Liver (tissue), 9 donors: Measurements from ENCODE around the gene OR7A10. TPM values are rescaled to one million over a fixed set of nuclear protein-coding genes. Genes with fewer than 3 reads are reported as not detected.

ENCODE experiments used
- DNase-seq: peaks from one replicate; pipeline ENCODE4 v3.0.0-alpha.2; 2017; ENCODE audit warnings: low spot score
- H3K27ac ChIP-seq, 2 donors: one replicate each; pipeline ENCODE4 v1.7.0; 2013; ENCODE audit warnings: inconsistent platforms in 2 of 2, low read length in 2 of 2, control low read depth in 1 of 2, low read depth in 1 of 2, mild to moderate bottlenecking in 1 of 2
- H3K27me3 ChIP-seq, 4 donors: one replicate each; pipeline versions ENCODE4 v1.6.1 to v1.7.0; 2013; ENCODE audit warnings: low read length in 3 of 4, inconsistent platforms in 1 of 4, mild to moderate bottlenecking in 1 of 4, moderate library complexity in 1 of 4; ENCODE audit not compliant: control insufficient read depth in 4 of 4, insufficient read depth in 4 of 4
- H3K36me3 ChIP-seq, 4 donors: one replicate each; pipeline versions ENCODE4 v1.6.1 to v1.7.0; 2013; ENCODE audit warnings: low read length in 3 of 4, mild to moderate bottlenecking in 3 of 4, low read depth in 1 of 4, moderate library complexity in 1 of 4; ENCODE audit not compliant: control insufficient read depth in 4 of 4, insufficient read depth in 3 of 4
- H3K4me1 ChIP-seq, 4 donors: one replicate each; pipeline versions ENCODE4 v1.6.1 to v1.7.0; 2013; ENCODE audit warnings: low read length in 3 of 4, mild to moderate bottlenecking in 3 of 4, moderate library complexity in 1 of 4; ENCODE audit not compliant: control insufficient read depth in 4 of 4, insufficient read depth in 4 of 4
- H3K4me3 ChIP-seq, 3 donors: one replicate each; pipeline versions ENCODE4 v1.6.1 to v1.7.0; 2013; ENCODE audit warnings: low read length in 3 of 3, control low read depth in 1 of 3, low read depth in 1 of 3, mild to moderate bottlenecking in 1 of 3
- H3K9ac ChIP-seq, 2 donors: one replicate each; pipeline ENCODE4 v1.7.0; 2013; ENCODE audit warnings: low read length in 2 of 2, mild to moderate bottlenecking in 2 of 2, moderate library complexity in 2 of 2, control low read depth in 1 of 2, low read depth in 1 of 2
- H3K9me3 ChIP-seq, 4 donors: one replicate each; pipeline versions ENCODE4 v1.6.1 to v1.7.0; 2013; ENCODE audit warnings: low read length in 3 of 4; ENCODE audit not compliant: control insufficient read depth in 4 of 4
- CTCF ChIP-seq: fragments of 150-350 bp; IDR thresholded peaks from 2 replicates; pipeline ENCODE4 v1.5.1; 2017; ENCODE audit warnings: improper control_type of control experiment, low read depth, low read length; ENCODE audit not compliant: missing input control
- EGR1 ChIP-seq, 2 donors: IDR thresholded peaks; 2 replicates each; pipeline ENCODE4 v1.6.1; 2016 to 2018; ENCODE audit warnings: antibody characterized with exemption in 2 of 2, low read depth in 2 of 2
- FOXA1 ChIP-seq: IDR thresholded peaks from 2 replicates; pipeline ENCODE4 v1.6.1; 2016; ENCODE audit warnings: antibody characterized with exemption
- FOXA2 ChIP-seq: IDR thresholded peaks from 2 replicates; pipeline ENCODE4 v1.6.1; 2016; ENCODE audit warnings: antibody characterized with exemption
- GABPA ChIP-seq, 2 donors: IDR thresholded peaks in 1 of 2; conservative IDR thresholded peaks in 1 of 2; 2 replicates each; pipeline ENCODE4 v1.6.1; 2016; ENCODE audit warnings: antibody characterized with exemption in 2 of 2, mild to moderate bottlenecking in 1 of 2, moderate library complexity in 1 of 2
- HNF4G ChIP-seq: IDR thresholded peaks from 2 replicates; pipeline ENCODE4 v1.6.1; 2016; ENCODE audit warnings: antibody characterized with exemption
- JUND ChIP-seq, 2 donors: IDR thresholded peaks; 2 replicates each; pipeline ENCODE4 v1.6.1; 2016; ENCODE audit warnings: antibody characterized with exemption in 2 of 2
- REST ChIP-seq: IDR thresholded peaks from 2 replicates; pipeline ENCODE4 v1.6.1; 2016; ENCODE audit warnings: antibody characterized with exemption, mild to moderate bottlenecking
- RXRA ChIP-seq, 2 donors: IDR thresholded peaks; 2 replicates each; pipeline ENCODE4 v1.6.1; 2017 to 2018; ENCODE audit warnings: antibody characterized with exemption in 2 of 2, mild to moderate bottlenecking in 1 of 2
- SP1 ChIP-seq: IDR thresholded peaks from 2 replicates; pipeline ENCODE4 v1.6.1; 2018; ENCODE audit warnings: antibody characterized with exemption, mild to moderate bottlenecking
- TAF1 ChIP-seq: conservative IDR thresholded peaks from 2 replicates; pipeline ENCODE4 v1.6.1; 2016; ENCODE audit warnings: antibody characterized with exemption, mild to moderate bottlenecking
- YY1 ChIP-seq: IDR thresholded peaks from 2 replicates; pipeline ENCODE4 v1.6.1; 2016; ENCODE audit warnings: antibody characterized with exemption, mild to moderate bottlenecking
- WGBS: extraction: QIAGEN DNeasy Blood & Tissue Kit; methylation state at CpG from one replicate; pipeline ENCODE4 v1.1.7; 2013; 5-methylcytosine and 5-hydroxymethylcytosine counted together
- polyA plus RNA-seq, 2 donors: library from polyadenylated mRNA; stranded (reverse) in 1 of 2; unstranded in 1 of 2; fragments of 200-250 nt in 1 of 2; fragments of >200 nt in 1 of 2; fragmentation: Nextera tagmentation in 1 of 2; extraction: Ambion mirVana in 1 of 2; gene quantifications; one replicate each; pipeline versions ENCODE4 v1.2.1 to v1.2.3, GENCODE V29; 2013 to 2015
- total RNA-seq, 2 donors: library from RNA; depleted of rRNA; stranded (reverse); fragments of >200 nt; gene quantifications; one replicate each; pipeline ENCODE4 v1.2.3, GENCODE V29; 2014
- TF ChIP-seq, protein P1 (sequence below): IDR thresholded peaks from 2 replicates; pipeline ENCODE4 v1.6.1; 2016; ENCODE audit warnings: antibody characterized with exemption
- TF ChIP-seq, protein P2 (sequence below): IDR thresholded peaks from 2 replicates; pipeline ENCODE4 v1.6.1; 2016; ENCODE audit warnings: antibody characterized with exemption
- TF ChIP-seq, protein P3 (sequence below): IDR thresholded peaks from 2 replicates; pipeline ENCODE4 v1.6.1; 2016; ENCODE audit warnings: antibody characterized with exemption
- donor health status: healthy.
- donor health status: healthy.
- donor health status: healthy.
- donor health status: healthy.
- donor health status: healthy.

OR7A10 gene
- total and polyA plus RNA-seq, 4 donors, result not detected

GRCh38 chr19:14835011-14835410, 13.7 kb downstream of the OR7A10 start, which contains the start of the genes OR7A5 and OR7C1:
OR7A5 (minus strand) TSS chr19:14835185; CDS start chr19:14828241, 6,944 bp downstream.
OR7C1 (minus strand) TSS chr19:14835185; CDS start chr19:14800136, 35,049 bp downstream.
- H3K9ac ChIP-seq, result no peak within 1 kb of the TSS
- no peaks in the 10 kb centered on the region for H3K36me3 ChIP-seq
- peaks cover 0 to 3% (median 0%) of the 10 kb centered on the region in 4 donors for H3K27me3 ChIP-seq
- TF ChIP-seq CTCF, result no peak
- TF ChIP-seq, protein P1, sequence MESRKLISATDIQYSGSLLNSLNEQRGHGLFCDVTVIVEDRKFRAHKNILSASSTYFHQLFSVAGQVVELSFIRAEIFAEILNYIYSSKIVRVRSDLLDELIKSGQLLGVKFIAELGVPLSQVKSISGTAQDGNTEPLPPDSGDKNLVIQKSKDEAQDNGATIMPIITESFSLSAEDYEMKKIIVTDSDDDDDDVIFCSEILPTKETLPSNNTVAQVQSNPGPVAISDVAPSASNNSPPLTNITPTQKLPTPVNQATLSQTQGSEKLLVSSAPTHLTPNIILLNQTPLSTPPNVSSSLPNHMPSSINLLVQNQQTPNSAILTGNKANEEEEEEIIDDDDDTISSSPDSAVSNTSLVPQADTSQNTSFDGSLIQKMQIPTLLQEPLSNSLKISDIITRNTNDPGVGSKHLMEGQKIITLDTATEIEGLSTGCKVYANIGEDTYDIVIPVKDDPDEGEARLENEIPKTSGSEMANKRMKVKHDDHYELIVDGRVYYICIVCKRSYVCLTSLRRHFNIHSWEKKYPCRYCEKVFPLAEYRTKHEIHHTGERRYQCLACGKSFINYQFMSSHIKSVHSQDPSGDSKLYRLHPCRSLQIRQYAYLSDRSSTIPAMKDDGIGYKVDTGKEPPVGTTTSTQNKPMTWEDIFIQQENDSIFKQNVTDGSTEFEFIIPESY, result no peak
- no peak for TF ChIP-seq TAF1
- TF ChIP-seq REST, result no peak
- TF ChIP-seq GABPA (IDR thresholded peaks at IDR 0.05 in 1 of 2, conservative IDR thresholded peaks at IDR 0.05 in 1 of 2), result no peak
- TF ChIP-seq, protein P2, sequence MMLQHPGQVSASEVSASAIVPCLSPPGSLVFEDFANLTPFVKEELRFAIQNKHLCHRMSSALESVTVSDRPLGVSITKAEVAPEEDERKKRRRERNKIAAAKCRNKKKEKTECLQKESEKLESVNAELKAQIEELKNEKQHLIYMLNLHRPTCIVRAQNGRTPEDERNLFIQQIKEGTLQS, result no peak
- no peak for TF ChIP-seq EGR1 (IDR thresholded peaks at IDR 0.05; ENCODE audit: low read depth in 2 of 2)
- TF ChIP-seq YY1, result no peak
- TF ChIP-seq FOXA2, result no peak
- TF ChIP-seq SP1, result no peak
- H3K9me3 ChIP-seq, result peaks cover 0 to 3% (median 0%) of the 10 kb centered on the region in 4 donors
- H3K4me3 ChIP-seq, result no peak within 1 kb of the TSS
- H3K27ac ChIP-seq, result no peak within 1 kb of the TSS
- peaks cover 0 to 1% (median 0%) of the 10 kb centered on the region in 4 donors for H3K4me1 ChIP-seq
- DNase-seq, result no peak
- 17% methylated on average over 1 of the region's 1 CpG for whole genome bisulfite sequencing

GRCh38 chr19:14830702-14831101, 18.0 kb downstream of the OR7A10 start:
- Histone ChIP-seq H3K9ac (no peak overlapping the region), H3K36me3 (no peaks in the 10 kb centered on the region), H3K27me3 (peaks cover 0 to 3% (median 1%) of the 10 kb centered on the region in 4 donors), H3K4me3 (no peak overlapping the region), H3K9me3 (peaks cover 0 to 2% (median under 1%) of the 10 kb centered on the region in 4 donors), H3K4me1 (peaks cover 0 to 1% (median 0%) of the 10 kb centered on the region in 4 donors), H3K27ac (no peak overlapping the region)
- 56% methylated on average over 4 of the region's 4 CpGs for WGBS
- no peak for DNase-seq
- TF ChIP-seq FOXA1, result no peak
- TF ChIP-seq, protein P3, sequence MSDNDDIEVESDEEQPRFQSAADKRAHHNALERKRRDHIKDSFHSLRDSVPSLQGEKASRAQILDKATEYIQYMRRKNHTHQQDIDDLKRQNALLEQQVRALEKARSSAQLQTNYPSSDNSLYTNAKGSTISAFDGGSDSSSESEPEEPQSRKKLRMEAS, result no peak
- no peak for TF ChIP-seq HNF4G
- TF ChIP-seq EGR1 (IDR thresholded peaks at IDR 0.05; ENCODE audit: low read depth in 2 of 2), result no peak
- TF ChIP-seq TAF1, result no peak
- no peak for TF ChIP-seq RXRA (IDR thresholded peaks at IDR 0.05)
- TF ChIP-seq GABPA (IDR thresholded peaks at IDR 0.05 in 1 of 2, conservative IDR thresholded peaks at IDR 0.05 in 1 of 2), result no peak
- no peak for TF ChIP-seq JUND (IDR thresholded peaks at IDR 0.05)
